NCI-H187 treated with DMSO at 0.1 percent for 48 hours (cell line): ENCODE measurements around the gene CORO7.
"Not testable (repeated sequence)": the region's sequence is repeated elsewhere in the genome, so short reads cannot be mapped to it uniquely, and the experiment has no call there.

Experiments used
- DNase-seq: peaks from one replicate; lab custom pipeline; 2025; lab: John Stamatoyannopoulos, UW

Gene CORO7

GRCh38 chr16:4352843-4353242 lies 63.6 kb downstream of the CORO7 start:
- no peak for DNase-seq

DNA sequence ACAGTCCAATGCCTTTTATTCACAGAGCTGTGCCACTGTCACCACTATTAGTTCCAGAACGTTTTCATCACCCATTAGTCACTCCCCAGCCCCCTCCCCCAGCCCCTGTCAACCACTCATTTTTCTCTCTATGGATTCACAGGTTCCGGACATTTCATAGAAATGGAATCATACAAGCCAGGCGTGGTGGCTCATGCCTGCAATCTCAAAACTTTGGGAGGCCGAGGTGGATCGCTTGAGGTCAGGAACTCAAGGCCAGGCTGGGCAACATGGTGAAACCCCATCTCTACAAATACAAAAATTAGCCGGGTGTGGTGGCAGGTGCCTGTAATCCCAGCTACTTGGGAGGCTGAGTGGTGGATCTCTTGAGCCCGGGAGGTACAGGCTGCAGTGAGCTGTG lies 64.5 kb downstream of the CORO7 start:
- no peak for DNase-seq

- peak; percentile 21 for DNase-seq
These were observed 65.4 kb downstream of the CORO7 start, which contains the start of gene PAM16 for GRCh38 chr16:4350787-4351659. Gene PAM16 (minus strand): TSS chr16:4351321. CDS start chr16:4351234, 87 bp downstream.

DNA sequence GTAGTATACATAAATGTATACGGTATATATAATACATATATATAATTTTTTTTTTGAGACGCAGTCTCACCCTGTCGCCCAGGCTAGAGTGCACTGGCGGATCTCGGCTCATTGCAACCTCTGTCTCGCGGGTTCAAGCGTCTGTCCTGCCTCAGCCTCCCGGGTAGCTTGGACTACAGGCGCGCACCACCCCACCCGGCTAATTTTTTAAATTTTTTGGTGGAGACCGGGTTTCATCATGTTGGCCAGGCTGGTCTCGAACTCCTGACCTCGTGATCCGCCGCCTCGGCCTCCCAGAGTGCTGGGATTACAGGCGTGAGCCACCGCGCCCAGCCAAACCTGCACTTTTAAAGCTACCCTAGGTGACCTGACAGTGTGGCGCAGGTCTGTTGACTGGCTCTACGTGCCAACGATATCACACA lies 66.0 kb downstream of the CORO7 start:
- no peak for DNase-seq

DNA sequence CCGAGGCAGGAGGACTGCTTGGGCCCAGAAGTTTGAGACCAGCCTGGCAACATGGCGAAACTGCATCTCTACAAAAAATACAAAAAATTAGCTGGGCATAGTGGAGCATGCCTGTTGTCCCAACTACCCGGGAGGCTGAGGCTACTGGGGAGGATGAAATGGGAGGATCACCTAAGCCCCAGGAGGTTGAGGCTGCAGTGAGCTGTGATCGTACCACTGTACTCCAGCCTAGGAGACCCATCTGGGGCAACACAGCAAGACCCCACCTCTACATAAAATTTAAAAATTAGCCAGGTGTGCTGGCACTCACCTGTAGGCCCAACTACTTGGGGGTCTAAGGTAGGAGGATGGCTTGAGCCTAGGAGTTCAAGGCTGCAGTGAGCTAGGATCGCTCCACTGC lies 67.1 kb downstream of the CORO7 start:
- no peak for DNase-seq

GRCh38 chr16:4347765-4348509 lies 68.5 kb downstream of the CORO7 start:
- DNase-seq = no peak

DNA sequence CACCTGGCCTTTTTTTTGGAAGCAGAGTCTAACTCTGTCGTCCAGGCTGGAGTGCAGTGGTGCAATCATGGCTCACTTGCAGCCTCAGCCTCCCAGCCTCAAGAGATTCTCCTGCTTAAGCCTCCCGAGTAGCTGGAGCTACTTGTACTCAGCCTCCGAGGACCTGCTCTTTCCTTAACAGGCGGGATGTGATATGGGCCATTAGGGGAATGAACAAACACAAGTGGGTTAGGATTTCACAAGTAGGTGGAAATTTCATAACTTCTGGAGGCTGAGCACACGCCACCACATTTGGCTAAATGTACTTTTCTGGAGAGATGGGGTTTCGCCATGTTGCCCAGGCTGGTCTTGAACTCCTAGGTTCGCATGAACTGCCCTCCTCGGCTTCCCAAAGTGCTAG lies 69.4 kb downstream of the CORO7 start:
- no peak for DNase-seq

DNA sequence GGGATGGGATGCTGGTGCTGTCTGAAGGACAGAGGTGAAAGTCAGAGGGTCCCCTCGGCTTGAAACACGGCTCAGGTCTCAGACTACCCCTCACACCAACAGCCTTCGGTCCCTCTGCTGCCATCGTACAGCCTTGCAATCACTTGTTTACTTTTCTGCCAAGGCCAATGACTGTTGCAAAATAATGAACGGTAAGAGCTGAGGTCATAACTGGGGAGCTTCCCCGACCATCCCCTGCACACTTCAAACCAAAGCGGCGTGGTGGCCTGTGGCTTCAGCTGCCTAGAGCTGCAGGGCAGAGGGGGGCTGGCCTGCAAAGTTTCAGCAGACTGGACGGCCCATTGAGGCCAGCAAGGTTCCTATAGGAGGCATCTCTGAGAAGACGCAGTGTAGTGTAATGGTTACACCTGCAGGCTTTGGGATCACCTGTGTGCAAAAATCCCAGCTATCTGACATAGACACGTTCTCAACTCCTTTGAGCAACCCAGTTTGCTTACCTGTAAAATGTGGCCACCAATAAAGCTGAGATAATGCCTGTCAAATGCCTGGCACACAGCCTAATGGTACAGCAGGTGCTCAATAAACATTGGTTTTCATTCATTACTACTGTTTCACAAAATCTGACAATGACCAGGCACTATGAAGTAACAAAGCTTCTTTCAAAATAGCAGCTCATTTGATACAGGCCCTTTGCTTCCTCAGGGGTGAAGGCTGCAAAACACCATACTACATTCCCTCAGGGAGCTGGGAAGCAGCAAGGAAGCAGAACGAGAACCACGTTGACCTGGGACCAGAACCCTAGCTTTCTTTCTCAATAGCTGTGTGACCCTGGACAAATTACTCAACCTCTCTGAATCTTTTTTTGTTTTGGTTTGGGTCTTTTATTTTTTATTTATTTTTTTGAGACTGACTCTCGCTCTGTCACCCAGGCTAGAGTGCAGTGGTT lies 70.3 kb downstream of the CORO7 start:
- DNase-seq = no peak

DNA sequence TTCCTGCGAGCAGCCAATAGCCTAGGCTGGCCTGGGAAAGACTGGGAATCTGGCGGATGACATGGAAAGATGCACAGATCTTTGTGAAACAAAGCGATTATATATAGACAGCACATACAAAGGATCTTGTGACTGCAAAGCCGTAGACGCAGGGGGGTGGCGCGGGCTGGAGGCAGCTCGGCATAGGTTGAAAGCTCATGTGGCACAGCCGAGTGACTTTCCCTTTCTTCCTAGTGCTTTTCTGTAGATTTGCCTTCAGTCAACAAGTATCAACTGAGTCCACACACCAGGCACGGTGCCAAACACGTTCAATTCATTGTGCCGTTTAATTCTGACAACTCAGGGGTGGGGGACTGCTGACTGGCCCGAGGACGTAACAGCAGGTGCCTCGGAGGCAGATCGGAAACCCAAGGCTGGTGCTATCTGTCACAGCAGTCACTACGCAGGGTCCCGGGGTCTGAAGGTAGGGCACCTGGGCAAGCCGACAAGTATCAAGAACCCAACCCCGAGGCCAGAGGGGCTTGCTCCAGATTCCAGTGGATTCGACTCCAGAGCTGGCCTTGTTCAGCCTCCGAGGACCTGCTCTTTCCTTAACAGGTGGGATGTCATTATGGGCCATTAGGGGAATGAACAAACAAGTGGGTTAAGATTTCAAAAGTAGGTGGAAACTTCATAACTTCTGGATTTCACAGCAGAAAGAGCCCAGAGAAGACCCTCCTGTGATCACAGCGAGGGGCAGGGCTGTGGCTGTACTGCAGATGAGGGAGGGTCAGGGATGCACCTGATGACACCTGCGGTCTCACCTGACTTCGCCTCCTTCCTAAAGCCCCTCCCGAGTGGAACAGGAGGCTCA lies 71.2 kb downstream of the CORO7 start:
- no peak for DNase-seq

DNA sequence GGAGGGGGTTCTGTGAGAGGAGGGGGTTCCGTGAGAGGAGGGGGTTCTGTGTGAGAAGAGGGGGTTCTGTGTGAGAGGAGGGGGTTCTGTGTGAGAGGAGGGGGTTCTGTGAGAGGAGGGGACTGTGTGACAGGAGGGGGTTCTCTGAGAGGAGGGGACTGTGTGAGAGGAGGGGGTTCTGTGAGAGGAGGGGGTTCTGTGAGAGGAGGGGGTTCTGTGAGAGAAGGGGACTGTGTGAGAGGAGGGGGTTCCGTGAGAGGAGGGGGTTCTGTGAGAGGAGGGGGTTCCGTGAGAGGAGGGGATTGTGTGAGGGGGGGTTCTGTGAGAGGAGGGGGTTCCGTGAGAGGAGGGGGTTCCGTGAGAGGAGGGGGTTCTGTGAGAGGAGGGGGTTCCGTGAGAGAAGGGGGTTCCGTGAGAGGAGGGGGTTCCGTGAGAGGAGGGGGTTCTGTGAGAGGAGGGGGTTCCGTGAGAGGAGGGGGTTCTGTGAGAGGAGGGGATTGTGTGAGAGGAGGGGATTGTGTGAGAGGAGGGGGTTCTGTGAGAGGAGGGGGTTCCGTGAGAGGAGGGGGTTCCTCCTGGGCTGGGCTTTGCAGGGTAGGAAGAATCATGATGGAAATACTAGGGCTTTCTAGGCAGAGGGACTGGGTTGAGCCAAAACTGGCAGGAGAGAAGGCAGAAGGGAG lies 72.0 kb downstream of the CORO7 start:
- DNase-seq = not testable (repeated sequence)

DNA sequence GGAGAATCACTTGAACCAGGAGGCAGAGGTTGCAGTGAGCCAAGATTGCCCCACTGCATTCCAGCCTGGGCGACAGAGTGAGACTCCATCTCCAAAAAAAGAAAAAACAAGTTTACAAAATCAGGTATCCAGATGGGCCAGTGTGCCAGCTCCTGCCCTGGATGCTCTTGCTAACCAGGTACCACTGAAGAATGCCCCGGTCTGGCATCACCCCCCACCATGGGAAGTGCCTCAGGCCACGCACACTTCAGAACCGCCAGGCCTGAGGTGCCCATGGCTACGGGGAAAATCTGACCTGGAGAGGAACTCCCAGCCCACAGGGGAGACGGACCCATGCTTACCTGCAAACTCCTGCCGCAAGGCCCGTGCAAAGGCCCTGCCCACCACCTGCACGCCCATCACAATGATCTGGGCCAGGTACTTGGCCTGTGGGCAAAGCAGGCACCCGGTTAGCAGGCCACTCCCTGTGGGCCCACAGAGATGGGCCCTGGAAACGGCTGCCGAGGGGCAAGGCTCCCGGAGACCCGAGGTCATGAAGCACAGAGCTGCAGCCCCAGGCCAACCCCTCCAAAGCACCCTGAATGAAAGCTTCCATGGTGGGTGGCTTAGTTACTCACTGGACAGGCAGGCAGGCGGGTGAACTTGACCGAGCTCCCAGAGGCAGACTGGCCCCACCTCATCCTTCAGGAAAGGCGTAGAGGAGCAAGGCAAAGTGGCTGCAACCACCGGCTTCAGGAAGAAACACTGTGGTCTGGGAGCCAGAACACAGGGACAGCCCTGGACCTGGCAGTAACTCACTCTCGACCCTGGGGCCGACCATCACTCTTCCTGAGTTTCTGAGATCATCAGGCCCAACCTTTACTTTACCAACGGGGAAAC lies 73.3 kb downstream of the CORO7 start:
- DNase-seq = no peak

DNA sequence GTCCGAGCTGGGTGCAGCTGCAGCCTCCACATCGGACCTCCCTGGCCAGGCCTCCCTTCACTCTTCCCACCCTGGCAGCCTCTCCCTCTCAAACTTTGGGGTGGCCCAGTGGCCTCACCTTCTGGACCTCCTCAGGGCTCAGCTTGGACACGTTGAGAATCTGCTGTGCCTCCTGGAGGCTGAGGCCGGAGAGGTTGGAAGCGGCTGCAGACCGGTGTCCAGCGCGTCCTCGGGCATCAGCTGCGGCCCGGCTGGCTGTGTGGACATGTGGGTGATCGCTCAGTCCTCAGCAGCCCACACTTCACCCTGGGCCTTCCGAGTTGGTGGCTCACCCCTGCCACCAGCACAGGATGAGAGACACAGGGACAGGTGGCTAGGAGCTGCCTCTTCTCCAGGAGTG lies 75.1 kb downstream of the CORO7 start:
- no peak for DNase-seq

DNA sequence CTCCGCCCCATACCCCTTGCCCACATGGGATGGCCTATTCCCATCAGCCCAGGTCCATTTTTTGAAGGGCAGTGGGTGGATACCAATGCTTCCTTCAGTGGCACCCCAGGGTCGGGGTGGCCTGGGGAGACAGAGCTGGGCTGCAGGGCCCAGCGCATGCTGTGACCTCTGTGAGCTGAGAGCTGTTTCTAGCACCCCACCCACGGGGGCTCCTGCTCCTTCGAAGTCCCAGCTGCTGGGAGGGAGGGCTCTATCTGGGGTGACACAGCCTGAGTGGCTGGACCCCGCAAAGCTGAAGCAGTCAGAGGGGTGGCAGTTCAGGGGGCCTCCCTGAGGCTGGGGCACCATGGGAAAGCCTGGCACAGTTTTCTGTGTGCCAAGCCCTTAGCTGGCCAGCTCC lies 76.0 kb downstream of the CORO7 start:
- no peak for DNase-seq

- DNase-seq = no peak
These were observed 76.5 kb downstream of the CORO7 start for GRCh38 chr16:4339909-4340308.

- DNase-seq = no peak
These were observed 76.9 kb downstream of the CORO7 start for GRCh38 chr16:4339455-4339854.

DNA sequence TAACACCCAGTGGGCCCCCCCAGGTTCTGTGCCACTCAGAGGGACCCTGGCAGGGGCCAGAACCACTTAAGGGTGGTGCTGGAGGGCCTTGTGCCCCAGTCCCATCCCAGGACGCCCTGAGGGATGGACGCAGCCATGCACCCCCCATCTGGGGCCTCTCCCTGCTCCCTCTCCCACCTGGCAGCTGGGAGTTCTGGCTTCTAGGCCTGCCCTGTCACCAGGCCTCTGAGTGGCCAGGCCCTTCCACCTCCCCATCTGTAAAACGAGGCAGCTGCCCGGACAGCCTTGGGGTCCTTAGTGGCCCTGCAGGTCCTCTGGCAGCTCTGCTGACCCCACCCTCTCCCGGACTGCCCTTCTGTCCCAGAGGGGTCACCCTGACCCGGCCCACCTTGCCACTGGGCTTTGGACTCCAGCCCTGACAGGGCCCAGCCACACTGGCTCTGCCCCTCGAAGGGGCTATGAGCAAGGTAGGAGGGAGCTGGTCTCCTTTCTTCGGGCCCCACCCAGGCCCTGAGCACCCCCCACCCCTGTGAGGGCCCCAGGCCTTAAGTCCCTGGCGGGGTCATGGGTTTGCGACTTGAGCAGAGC lies 77.6 kb downstream of the CORO7 start:
- no peak for DNase-seq

- DNase-seq = no peak
These were observed 78.2 kb downstream of the CORO7 start for GRCh38 chr16:4338125-4338582.

- DNase-seq = no peak
These were observed 78.8 kb downstream of the CORO7 start for GRCh38 chr16:4337540-4338088.
